Osteoblast (primary cell): Measurements from ENCODE around the gene TMEM74B. TPM values are rescaled to one million over a fixed set of nuclear protein-coding genes. Genes with fewer than 3 reads are reported as not detected.

Experiments used
- DNase-seq: peaks from one replicate; pipeline ENCODE4 v3.0.0; 2011; ENCODE audit warnings: low spot score, mixed read lengths; ENCODE audit not compliant: insufficient read length; ENCODE audit errors: missing footprints
- H2AFZ ChIP-seq: 2 replicates; pipeline ENCODE4 v1.6.0; 2011; ENCODE audit warnings: mild to moderate bottlenecking, low read length
- H3K27ac ChIP-seq: 2 replicates; pipeline ENCODE4 v1.5.1; 2011; ENCODE audit warnings: mild to moderate bottlenecking, low read depth, low read length, moderate library complexity
- H3K27me3 ChIP-seq: 2 replicates; pipeline ENCODE4 v1.6.0; 2012; ENCODE audit warnings: mild to moderate bottlenecking, control low read depth, inconsistent platforms, low read length, moderate library complexity; ENCODE audit not compliant: insufficient read depth
- H3K36me3 ChIP-seq: 2 replicates; pipeline ENCODE4 v1.5.1; 2011; ENCODE audit warnings: mild to moderate bottlenecking, low read length, control low read depth, moderate library complexity; ENCODE audit not compliant: insufficient read depth
- H3K4me1 ChIP-seq: 2 replicates; pipeline ENCODE4 v1.5.1; 2011; ENCODE audit warnings: mild to moderate bottlenecking, low read length, control low read depth, moderate library complexity; ENCODE audit not compliant: insufficient read depth
- H3K4me2 ChIP-seq: 2 replicates; pipeline ENCODE4 v1.6.0; 2011; ENCODE audit warnings: mild to moderate bottlenecking, low read length; ENCODE audit not compliant: insufficient read depth
- H3K4me3 ChIP-seq: fragments of 200-600 bp; sonication (generic); 3 replicates; pipeline ENCODE4 v1.5.1; 2012; ENCODE audit warnings: mild to moderate bottlenecking, low read length, inconsistent platforms; ENCODE audit not compliant: insufficient read depth
- H3K79me2 ChIP-seq: 2 replicates; pipeline ENCODE4 v1.6.0; 2012; ENCODE audit warnings: mild to moderate bottlenecking, low read length, control low read depth, inconsistent platforms; ENCODE audit not compliant: insufficient read depth
- H3K9me3 ChIP-seq: 2 replicates; pipeline ENCODE4 v1.5.1; 2011; ENCODE audit warnings: low read depth, low read length, control low read depth
- H4K20me1 ChIP-seq: 2 replicates; pipeline ENCODE4 v1.6.0; 2012; ENCODE audit warnings: mild to moderate bottlenecking, low read length, control low read depth; ENCODE audit not compliant: insufficient read depth
- total RNA-seq: library from RNA; depleted of rRNA; stranded (reverse); fragments of >200 nt; gene quantifications from 2 replicates; pipeline ENCODE4 v1.2.3, GENCODE V29; 2012
- TF ChIP-seq, protein P1 (sequence below): IDR thresholded peaks from 2 replicates; pipeline ENCODE4 v1.5.1; 2011; ENCODE audit warnings: mild to moderate bottlenecking, low read depth, low read length, moderate library complexity; ENCODE audit errors: extremely low read depth

TMEM74B gene
- total RNA-seq, 1 donor: not detected

DNA sequence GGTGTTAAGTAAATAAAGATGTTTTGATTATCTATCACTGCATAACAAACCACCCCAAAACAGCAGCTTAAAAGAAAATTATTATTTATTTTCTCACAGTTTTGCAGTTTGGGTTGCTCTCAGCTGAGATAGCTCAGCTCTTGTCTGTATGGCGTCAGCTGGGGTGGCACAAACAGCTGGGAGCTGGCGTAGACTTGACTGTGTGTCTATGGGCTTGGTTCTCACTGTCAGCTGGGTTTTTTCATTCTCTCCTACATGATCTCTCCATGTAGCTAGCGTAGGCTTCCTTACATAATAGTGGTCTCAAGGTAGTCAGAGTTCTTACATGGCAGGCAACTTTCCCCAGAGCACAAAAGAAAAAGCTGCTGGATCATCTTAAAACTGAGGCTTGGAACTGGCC is 6.5 kb upstream of the TMEM74B start:
- H3K27me3 ChIP-seq: peaks cover 33% of the 10 kb centered on the region
- no peaks in the 10 kb centered on the region for H3K79me2 ChIP-seq
- H3K9me3 ChIP-seq: no peaks in the 10 kb centered on the region
- no peaks in the 10 kb centered on the region for H4K20me1 ChIP-seq
- no peak overlapping the region for H3K4me2 ChIP-seq
- no peak overlapping the region for H3K4me3 ChIP-seq
- no peak overlapping the region for H3K27ac ChIP-seq
- H2AFZ ChIP-seq: no peak overlapping the region
- no peaks in the 10 kb centered on the region for H3K4me1 ChIP-seq
- TF ChIP-seq, protein P1, sequence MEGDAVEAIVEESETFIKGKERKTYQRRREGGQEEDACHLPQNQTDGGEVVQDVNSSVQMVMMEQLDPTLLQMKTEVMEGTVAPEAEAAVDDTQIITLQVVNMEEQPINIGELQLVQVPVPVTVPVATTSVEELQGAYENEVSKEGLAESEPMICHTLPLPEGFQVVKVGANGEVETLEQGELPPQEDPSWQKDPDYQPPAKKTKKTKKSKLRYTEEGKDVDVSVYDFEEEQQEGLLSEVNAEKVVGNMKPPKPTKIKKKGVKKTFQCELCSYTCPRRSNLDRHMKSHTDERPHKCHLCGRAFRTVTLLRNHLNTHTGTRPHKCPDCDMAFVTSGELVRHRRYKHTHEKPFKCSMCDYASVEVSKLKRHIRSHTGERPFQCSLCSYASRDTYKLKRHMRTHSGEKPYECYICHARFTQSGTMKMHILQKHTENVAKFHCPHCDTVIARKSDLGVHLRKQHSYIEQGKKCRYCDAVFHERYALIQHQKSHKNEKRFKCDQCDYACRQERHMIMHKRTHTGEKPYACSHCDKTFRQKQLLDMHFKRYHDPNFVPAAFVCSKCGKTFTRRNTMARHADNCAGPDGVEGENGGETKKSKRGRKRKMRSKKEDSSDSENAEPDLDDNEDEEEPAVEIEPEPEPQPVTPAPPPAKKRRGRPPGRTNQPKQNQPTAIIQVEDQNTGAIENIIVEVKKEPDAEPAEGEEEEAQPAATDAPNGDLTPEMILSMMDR: no peak
- no peaks in the 10 kb centered on the region for H3K36me3 ChIP-seq
- no peak for DNase-seq

DNA sequence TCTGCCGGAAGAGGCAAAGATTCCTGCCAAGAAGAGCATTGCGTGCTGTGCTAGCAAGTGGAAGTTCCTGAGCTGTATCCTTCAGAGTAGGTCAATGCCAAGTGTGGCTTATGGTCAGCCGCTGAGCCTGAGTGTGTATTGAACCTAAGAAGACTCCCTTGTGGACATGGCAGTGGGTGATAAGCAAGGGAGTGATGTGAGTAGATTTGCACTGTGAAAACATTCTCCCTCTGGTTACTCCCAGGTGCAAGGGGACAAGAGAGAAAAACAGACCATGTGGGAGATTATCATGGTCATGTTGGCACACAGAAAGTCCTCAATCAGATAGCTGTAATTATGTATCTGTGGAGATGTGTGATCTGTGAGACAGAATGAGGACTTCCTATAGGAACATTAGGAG is 6.1 kb upstream of the TMEM74B start:
- no peaks in the 10 kb centered on the region for H3K4me1 ChIP-seq
- H3K4me2 ChIP-seq: no peak overlapping the region
- H3K4me3 ChIP-seq: no peak overlapping the region
- no peak overlapping the region for H2AFZ ChIP-seq
- H3K36me3 ChIP-seq: no peaks in the 10 kb centered on the region
- H3K9me3 ChIP-seq: no peaks in the 10 kb centered on the region
- H4K20me1 ChIP-seq: no peaks in the 10 kb centered on the region
- no peak overlapping the region for H3K27ac ChIP-seq
- no peak for DNase-seq
- TF ChIP-seq, protein P1: no peak
- H3K27me3 ChIP-seq: peaks cover 37% of the 10 kb centered on the region
- H3K79me2 ChIP-seq: no peaks in the 10 kb centered on the region

DNA sequence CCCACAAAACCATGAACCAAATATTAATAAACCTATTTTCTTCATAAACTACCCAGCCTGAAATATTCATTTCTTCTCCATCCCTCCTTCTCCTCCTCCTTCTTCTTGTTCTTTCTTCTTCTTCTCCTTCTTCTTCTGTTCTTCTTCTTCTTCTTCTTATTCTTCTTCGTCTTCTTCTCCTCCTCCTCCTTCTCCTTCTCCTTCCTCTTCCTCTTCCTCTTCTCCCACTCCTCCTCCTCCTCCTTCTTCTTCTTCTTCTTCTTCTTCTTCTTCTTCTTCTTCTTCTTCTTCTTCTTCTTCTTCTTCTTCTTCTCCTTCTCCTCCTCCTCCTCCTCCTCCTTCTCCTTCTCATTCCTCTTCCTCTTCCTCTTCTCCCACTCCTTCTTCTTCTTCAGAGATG is 5.0 kb upstream of the TMEM74B start:
- Histone ChIP-seq H4K20me1 (no peaks in the 10 kb centered on the region), H3K27me3 (peaks cover 39% of the 10 kb centered on the region), H3K9me3 (no peaks in the 10 kb centered on the region), H3K36me3 (no peaks in the 10 kb centered on the region), H3K79me2 (no peaks in the 10 kb centered on the region), H2AFZ (no peak overlapping the region), H3K4me2 (no peak overlapping the region), H3K27ac (no peak overlapping the region), H3K4me3 (no peak overlapping the region), H3K4me1 (no peaks in the 10 kb centered on the region)
- no peak for DNase-seq
- TF ChIP-seq, protein P1: no peak

DNA sequence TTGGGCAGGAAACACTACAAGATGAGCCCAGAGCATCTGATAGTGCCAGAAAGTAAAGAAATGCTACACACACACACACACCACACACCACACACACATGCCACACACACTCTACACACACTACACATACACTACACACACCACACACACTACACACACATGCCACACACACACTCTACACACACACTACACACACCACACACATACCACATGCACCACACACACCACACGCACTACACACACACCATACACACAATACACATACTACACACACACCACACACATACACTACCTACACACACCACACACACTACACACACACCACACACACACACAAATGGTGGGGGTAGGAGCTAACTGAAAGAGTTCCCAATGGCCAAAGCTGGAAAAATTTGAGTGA is 3.6 kb upstream of the TMEM74B start:
- no peaks in the 10 kb centered on the region for H3K36me3 ChIP-seq
- no peak overlapping the region for H3K4me2 ChIP-seq
- H3K4me1 ChIP-seq: no peaks in the 10 kb centered on the region
- H3K79me2 ChIP-seq: no peaks in the 10 kb centered on the region
- no peaks in the 10 kb centered on the region for H3K9me3 ChIP-seq
- H3K4me3 ChIP-seq: no peak overlapping the region
- H4K20me1 ChIP-seq: no peaks in the 10 kb centered on the region
- H3K27ac ChIP-seq: no peak overlapping the region
- peaks cover 50% of the 10 kb centered on the region for H3K27me3 ChIP-seq
- TF ChIP-seq, protein P1: no peak
- H2AFZ ChIP-seq: no peak overlapping the region
- no peak for DNase-seq
